Measurements from ENCODE around the gene DEFB131B. TPM values are rescaled to one million over a fixed set of nuclear protein-coding genes. Genes with fewer than 3 reads are reported as not detected.
"Not testable (repeated sequence)": the region's sequence is repeated elsewhere in the genome, so short reads cannot be mapped to it uniquely, and the experiment has no call there.

The DEFB131B gene
- polyA plus RNA-seq, 6 donors from 2014 or later, result not detected

GRCh38 chr11:71876262-71876661 is 2.0 kb upstream of the DEFB131B start:
- not testable (repeated sequence) for H3K4me3 Mint-ChIP-seq; DNase-seq; H3K9me3 Mint-ChIP-seq; H3K27ac Mint-ChIP-seq; ATAC-seq (ENCODE audit: low read depth in 2 of 2); H3K27me3 Mint-ChIP-seq; H3K4me1 Mint-ChIP-seq
- H3K36me3 Mint-ChIP-seq, result peaks cover 9 to 24% of the 10 kb centered on the region in 2 donors

- not testable (repeated sequence) for H3K4me3 Mint-ChIP-seq; H3K36me3 Mint-ChIP-seq; ATAC-seq (ENCODE audit: low read depth in 2 of 2); DNase-seq; H3K27ac Mint-ChIP-seq; H3K9me3 Mint-ChIP-seq; H3K4me1 Mint-ChIP-seq; H3K27me3 Mint-ChIP-seq
Measured at GRCh38 chr11:71885806-71886205, 7.6 kb downstream of the DEFB131B start.

- not testable (repeated sequence) for H3K36me3 Mint-ChIP-seq; H3K27ac Mint-ChIP-seq; H3K27me3 Mint-ChIP-seq; ATAC-seq (ENCODE audit: low read depth in 2 of 2); H3K9me3 Mint-ChIP-seq; H3K4me1 Mint-ChIP-seq; H3K4me3 Mint-ChIP-seq; DNase-seq
Measured at GRCh38 chr11:71888335-71889010, 10.2 kb downstream of the DEFB131B start.

- H3K27ac Mint-ChIP-seq, DNase-seq, H3K4me3 Mint-ChIP-seq: not testable (repeated sequence)
Measured at GRCh38 chr11:71889181-71889872, 11.1 kb downstream of the DEFB131B start.

GRCh38 chr11:71895961-71896360 is 17.7 kb downstream of the DEFB131B start:
- Mint-ChIP-seq H3K36me3 (peaks cover 12 to 18% of the 10 kb centered on the region in 2 donors), H3K27me3 (no peaks in the 10 kb centered on the region), H3K27ac (no peak overlapping the region), H3K4me3 (no peak overlapping the region), H3K4me1 (peaks cover 0 to 4% (median 0%) of the 10 kb centered on the region in 3 donors), H3K9me3 (peaks cover 0 to 4% (median 0%) of the 10 kb centered on the region in 7 donors)
- DNase-seq, result no peak
- ATAC-seq (ENCODE audit: low read depth in 2 of 2), result no peak

More at GRCh38 chr11:71889181-71889872, 11.1 kb downstream of the DEFB131B start:
- not testable (repeated sequence) for H3K27me3 Mint-ChIP-seq; H3K4me1 Mint-ChIP-seq; H3K9me3 Mint-ChIP-seq; H3K36me3 Mint-ChIP-seq; ATAC-seq (ENCODE audit: low read depth in 2 of 2)

- not testable (repeated sequence) for H3K27me3 Mint-ChIP-seq; H3K9me3 Mint-ChIP-seq; DNase-seq; H3K4me1 Mint-ChIP-seq; H3K4me3 Mint-ChIP-seq; ATAC-seq (ENCODE audit: low read depth in 2 of 2)
- peaks cover 8 to 14% of the 10 kb centered on the region in 2 donors for H3K36me3 Mint-ChIP-seq
- H3K27ac Mint-ChIP-seq, result peak overlapping the region in 1 of 6 donors; percentile 47
Measured at GRCh38 chr11:71901137-71901536, 22.9 kb downstream of the DEFB131B start.

GRCh38 chr11:71908218-71908617 is 30.0 kb downstream of the DEFB131B start:
- ATAC-seq (ENCODE audit: low read depth in 2 of 2) (no peak), DNase-seq (no peak)
- Mint-ChIP-seq H3K27me3 (no peaks in the 10 kb centered on the region), H3K9me3 (no peaks in the 10 kb centered on the region), H3K4me1 (no peaks in the 10 kb centered on the region), H3K27ac (no peak overlapping the region), H3K36me3 (peaks cover 0 to 6% of the 10 kb centered on the region in 2 donors), H3K4me3 (no peak overlapping the region)

- H3K4me3 Mint-ChIP-seq; H3K4me1 Mint-ChIP-seq; DNase-seq; H3K9me3 Mint-ChIP-seq; H3K27me3 Mint-ChIP-seq; H3K27ac Mint-ChIP-seq; ATAC-seq (ENCODE audit: low read depth in 2 of 2): not testable (repeated sequence)
- peaks cover 17% of the 10 kb centered on the region in 2 donors for H3K36me3 Mint-ChIP-seq
Measured at GRCh38 chr11:71910775-71911174, 32.5 kb downstream of the DEFB131B start.

GRCh38 chr11:71911321-71911985 is 33.2 kb downstream of the DEFB131B start:
- peaks cover 19 to 24% of the 10 kb centered on the region in 2 donors for H3K36me3 Mint-ChIP-seq
- peak overlapping the region in 1 of 8 donors; percentile 19 for H3K4me3 Mint-ChIP-seq
- not testable (repeated sequence) for H3K9me3 Mint-ChIP-seq; H3K4me1 Mint-ChIP-seq; DNase-seq; H3K27me3 Mint-ChIP-seq; ATAC-seq (ENCODE audit: low read depth in 2 of 2)
- H3K27ac Mint-ChIP-seq, result peak overlapping the region in 1 of 6 donors; percentile 54

- not testable (repeated sequence) for H3K4me3 Mint-ChIP-seq; H3K27me3 Mint-ChIP-seq; H3K9me3 Mint-ChIP-seq; H3K27ac Mint-ChIP-seq; H3K4me1 Mint-ChIP-seq; DNase-seq; ATAC-seq (ENCODE audit: low read depth in 2 of 2)
- peaks cover 19 to 28% of the 10 kb centered on the region in 2 donors for H3K36me3 Mint-ChIP-seq
Measured at GRCh38 chr11:71911986-71912340, 33.7 kb downstream of the DEFB131B start.

- DNase-seq (no peak), ATAC-seq (ENCODE audit: low read depth in 2 of 2) (no peak)
- H3K27ac Mint-ChIP-seq, result peak overlapping the region in 1 of 6 donors; percentile 10
- H3K27me3 Mint-ChIP-seq, result no peaks in the 10 kb centered on the region
- no peaks in the 10 kb centered on the region for H3K9me3 Mint-ChIP-seq
- no peaks in the 10 kb centered on the region for H3K4me1 Mint-ChIP-seq
- H3K4me3 Mint-ChIP-seq, result no peak overlapping the region
- peaks cover 26 to 28% of the 10 kb centered on the region in 2 donors for H3K36me3 Mint-ChIP-seq
Measured at GRCh38 chr11:71913756-71914526, 35.7 kb downstream of the DEFB131B start.

GRCh38 chr11:71914617-71915189 is 36.5 kb downstream of the DEFB131B start:
- Mint-ChIP-seq H3K9me3 (no peaks in the 10 kb centered on the region), H3K36me3 (peaks cover 26 to 28% of the 10 kb centered on the region in 2 donors), H3K4me3 (no peak overlapping the region), H3K27me3 (no peaks in the 10 kb centered on the region), H3K27ac (peak overlapping the region in 1 of 6 donors; percentile 48), H3K4me1 (no peaks in the 10 kb centered on the region)
- no peak for ATAC-seq (ENCODE audit: low read depth in 2 of 2)
- no peak for DNase-seq

- peaks cover 20 to 28% of the 10 kb centered on the region in 2 donors for H3K36me3 Mint-ChIP-seq
- peak overlapping the region in 2 of 6 donors; percentile 32 to 65 for H3K27ac Mint-ChIP-seq
- peaks cover 0 to 3% (median 0%) of the 10 kb centered on the region in 3 donors for H3K4me1 Mint-ChIP-seq
- H3K27me3 Mint-ChIP-seq, result no peaks in the 10 kb centered on the region
- no peak for ATAC-seq (ENCODE audit: low read depth in 2 of 2)
- no peaks in the 10 kb centered on the region for H3K9me3 Mint-ChIP-seq
- no peak for DNase-seq
- H3K4me3 Mint-ChIP-seq, result no peak overlapping the region
Measured at GRCh38 chr11:71917646-71918140, 39.4 kb downstream of the DEFB131B start.
